Panc1 (cell line): ENCODE measurements around the gene RPP25L.

Experiments
- POLR2AphosphoS5 ChIP-seq: IDR thresholded peaks from 2 replicates; pipeline ENCODE4 v1.6.1; 2012; ENCODE audit warnings: mild to moderate bottlenecking, low read depth, low read length, moderate library complexity
- SIN3A ChIP-seq: IDR thresholded peaks from 2 replicates; pipeline ENCODE4 v1.6.1; 2012; ENCODE audit warnings: low read depth, mild to moderate bottlenecking, low read length, moderate library complexity, borderline replicate concordance; ENCODE audit not compliant: insufficient read depth
- TCF7L2 ChIP-seq: IDR thresholded peaks from 2 replicates; pipeline ENCODE4 v1.6.1; 2011; ENCODE audit warnings: mild to moderate bottlenecking, low read depth, low read length, inconsistent platforms
- TF ChIP-seq, protein P1 (sequence below): fragments of 450-650 bp; IDR thresholded peaks from 2 replicates; pipeline ENCODE4 v1.5.1; 2017; ENCODE audit warnings: mild to moderate bottlenecking

DNA sequence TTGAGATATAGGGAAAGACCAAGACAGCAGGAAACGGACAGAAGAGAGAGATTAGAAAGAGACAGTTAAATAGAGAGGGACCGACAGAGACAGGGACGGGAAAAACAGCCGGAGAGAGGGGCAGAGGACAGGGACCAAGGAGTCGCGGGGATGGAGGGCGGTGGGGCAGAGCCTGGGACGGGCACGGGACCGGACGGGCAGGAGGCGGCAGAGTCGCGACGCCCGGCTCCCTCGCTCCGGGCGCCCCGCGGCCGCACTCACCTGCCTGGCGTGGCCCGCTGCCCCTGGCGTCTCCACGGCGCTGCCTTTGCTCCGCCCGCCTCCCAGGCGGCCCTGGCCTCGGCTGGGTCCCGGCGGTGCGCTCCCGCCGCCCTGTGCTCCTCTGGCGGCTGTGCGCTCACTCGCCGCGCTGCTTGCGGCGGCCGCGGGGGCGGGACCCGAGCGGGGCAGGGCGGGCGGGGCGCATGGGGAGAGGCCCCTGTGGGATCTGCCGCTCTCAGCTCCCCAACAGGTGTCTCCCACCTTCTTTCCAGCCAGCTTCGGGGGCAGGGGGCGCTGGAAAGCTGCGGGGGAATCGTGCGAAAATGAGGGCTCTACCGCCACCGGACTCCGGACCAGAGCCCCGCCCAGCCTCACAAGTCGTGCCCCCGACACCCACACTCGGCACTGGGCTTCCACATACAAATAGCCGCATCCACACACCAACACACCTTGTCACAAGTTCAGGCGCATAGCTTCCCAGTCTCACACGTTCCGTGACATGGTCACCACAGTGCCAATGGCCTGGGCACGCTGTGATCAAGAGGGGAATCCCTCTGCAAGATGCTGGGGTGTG lies 17.0 kb upstream of the RPP25L start, which contains the start of gene ARID3C:
- TF ChIP-seq POLR2AphosphoS5 (no peak), TCF7L2 (no peak), SIN3A (no peak)
- TF ChIP-seq, protein P1, sequence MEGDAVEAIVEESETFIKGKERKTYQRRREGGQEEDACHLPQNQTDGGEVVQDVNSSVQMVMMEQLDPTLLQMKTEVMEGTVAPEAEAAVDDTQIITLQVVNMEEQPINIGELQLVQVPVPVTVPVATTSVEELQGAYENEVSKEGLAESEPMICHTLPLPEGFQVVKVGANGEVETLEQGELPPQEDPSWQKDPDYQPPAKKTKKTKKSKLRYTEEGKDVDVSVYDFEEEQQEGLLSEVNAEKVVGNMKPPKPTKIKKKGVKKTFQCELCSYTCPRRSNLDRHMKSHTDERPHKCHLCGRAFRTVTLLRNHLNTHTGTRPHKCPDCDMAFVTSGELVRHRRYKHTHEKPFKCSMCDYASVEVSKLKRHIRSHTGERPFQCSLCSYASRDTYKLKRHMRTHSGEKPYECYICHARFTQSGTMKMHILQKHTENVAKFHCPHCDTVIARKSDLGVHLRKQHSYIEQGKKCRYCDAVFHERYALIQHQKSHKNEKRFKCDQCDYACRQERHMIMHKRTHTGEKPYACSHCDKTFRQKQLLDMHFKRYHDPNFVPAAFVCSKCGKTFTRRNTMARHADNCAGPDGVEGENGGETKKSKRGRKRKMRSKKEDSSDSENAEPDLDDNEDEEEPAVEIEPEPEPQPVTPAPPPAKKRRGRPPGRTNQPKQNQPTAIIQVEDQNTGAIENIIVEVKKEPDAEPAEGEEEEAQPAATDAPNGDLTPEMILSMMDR: no peak
